GM19240 (cell line): ENCODE results near the gene SPAG16.
"Not testable (repeated sequence)": the region's sequence is repeated elsewhere in the genome, so short reads cannot be mapped to it uniquely, and the experiment has no call there.

Experiments
- DNase-seq: peaks from one replicate; pipeline ENCODE4 v3.0.0; 2011; ENCODE audit warnings: low spot score; ENCODE audit not compliant: insufficient read length

The SPAG16 gene

DNA sequence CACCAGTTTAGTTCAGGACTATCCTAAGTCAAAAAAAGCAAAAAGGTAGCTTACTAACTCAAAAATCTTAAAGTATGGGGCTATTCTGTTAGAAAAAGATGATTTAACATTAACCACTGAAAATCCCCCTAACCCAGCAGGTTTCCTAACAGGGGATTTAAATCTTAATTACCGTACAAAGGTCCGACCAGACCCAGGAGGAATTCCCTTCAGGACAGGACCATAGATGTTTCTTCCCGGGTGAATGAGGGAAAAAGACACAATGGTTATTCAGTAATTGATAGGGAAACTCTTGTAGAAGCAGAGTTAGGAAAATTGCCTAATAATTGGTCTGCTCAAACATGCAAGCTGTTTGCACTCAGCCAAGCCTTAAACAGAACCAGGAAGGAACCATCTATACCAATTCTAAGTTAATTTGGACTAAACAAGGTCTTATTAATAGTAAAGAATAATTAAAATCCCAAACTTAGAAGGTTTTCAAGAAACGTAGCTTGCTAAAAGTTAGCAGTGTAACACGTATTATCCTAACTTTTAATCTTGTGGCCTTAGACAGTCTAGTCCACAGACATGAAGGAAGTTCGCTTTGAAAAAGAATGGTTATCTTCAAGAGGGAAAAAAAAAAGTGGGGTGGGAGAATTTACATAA lies 124.3 kb downstream of the SPAG16 start:
- not testable (repeated sequence) for DNase-seq

- DNase-seq = not testable (repeated sequence)
Measured at GRCh38 chr2:213410687-213411086, 126.4 kb downstream of the SPAG16 start.

DNA sequence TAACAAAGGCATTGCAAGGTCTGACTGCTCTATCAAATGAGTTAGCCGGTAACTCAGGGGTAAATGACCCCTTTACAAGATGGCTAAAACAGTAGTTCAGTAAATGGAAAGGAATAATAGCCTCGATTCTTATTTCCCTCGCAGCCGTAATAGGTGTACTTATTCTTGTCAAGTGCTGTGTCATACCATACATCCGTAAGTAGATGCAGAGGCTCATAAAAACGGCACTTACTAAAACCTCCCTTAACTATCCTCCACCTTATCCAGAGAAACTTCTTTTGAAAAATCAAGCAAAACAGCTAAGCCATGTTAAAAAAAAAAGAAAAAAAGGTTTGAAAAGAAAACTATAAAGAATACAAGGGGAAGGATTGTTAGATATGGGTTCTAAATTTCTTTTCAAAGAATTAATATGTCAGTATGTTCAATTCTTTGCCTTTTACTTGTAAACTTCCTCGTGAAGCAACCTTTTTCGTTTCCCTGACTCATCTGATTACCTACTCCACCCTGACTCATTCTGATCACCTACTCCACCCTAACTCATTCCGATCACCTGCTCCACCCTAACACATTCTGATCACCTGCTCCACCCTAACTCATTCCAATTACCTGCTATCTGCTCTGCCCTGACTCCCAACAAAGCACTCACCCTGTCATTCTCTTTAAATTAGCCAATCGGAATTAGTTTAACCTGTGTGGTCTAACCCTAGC lies 127.5 kb downstream of the SPAG16 start:
- no peak for DNase-seq

- DNase-seq = no peak
Measured at GRCh38 chr2:213415093-213415492, 130.8 kb downstream of the SPAG16 start.

DNA sequence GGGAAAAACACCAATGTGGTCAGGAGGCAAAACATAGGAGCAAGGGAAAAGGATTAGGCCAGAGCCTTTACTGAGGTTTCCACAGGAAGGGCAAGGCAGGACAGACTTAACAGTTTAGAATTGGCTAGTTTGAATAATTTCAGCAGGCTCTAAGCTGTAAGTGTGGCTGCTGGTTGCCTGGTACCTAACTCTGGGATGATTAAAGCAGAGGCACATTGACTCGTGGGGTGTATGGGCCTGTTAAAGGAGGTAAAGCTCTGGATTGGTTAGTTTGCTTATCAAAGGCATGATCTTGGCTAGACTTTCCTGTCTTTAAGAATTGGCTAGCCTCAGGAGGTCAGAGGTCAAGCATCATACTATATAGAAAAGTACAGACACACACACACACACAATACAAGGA lies 132.6 kb downstream of the SPAG16 start:
- DNase-seq = no peak

GRCh38 chr2:213419980-213420379 lies 135.7 kb downstream of the SPAG16 start:
- DNase-seq = no peak

DNA sequence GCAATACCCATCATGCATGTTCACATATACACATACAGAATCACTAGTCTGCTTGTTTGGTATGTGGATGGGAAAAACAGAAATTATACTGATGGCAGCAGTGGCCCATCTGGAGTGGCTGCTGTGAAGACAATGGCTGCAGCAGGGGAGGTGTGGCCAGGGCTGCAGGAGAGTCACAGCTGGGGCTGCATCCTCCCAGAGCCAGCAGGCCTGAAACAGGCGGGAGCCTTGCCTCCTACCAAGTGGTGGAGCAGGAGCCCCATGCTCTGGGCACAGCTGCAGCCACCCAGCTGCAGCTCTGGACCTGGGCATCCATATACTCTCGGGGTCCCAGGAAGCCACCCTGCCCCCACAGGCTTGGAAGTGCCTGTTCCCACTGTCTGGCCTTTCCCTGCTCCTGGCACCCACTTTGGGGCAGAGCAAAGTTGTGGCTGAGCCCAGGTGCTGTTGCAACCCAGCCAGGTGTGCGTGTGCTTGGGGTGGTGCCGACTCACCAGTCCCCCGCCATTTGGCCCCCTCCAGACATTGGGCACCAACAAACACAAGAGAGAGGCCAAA lies 136.6 kb downstream of the SPAG16 start:
- no peak for DNase-seq

- no peak for DNase-seq
Measured at GRCh38 chr2:213422211-213422610, 137.9 kb downstream of the SPAG16 start.

- no peak for DNase-seq
Measured at GRCh38 chr2:213425618-213426017, 141.4 kb downstream of the SPAG16 start.

DNA sequence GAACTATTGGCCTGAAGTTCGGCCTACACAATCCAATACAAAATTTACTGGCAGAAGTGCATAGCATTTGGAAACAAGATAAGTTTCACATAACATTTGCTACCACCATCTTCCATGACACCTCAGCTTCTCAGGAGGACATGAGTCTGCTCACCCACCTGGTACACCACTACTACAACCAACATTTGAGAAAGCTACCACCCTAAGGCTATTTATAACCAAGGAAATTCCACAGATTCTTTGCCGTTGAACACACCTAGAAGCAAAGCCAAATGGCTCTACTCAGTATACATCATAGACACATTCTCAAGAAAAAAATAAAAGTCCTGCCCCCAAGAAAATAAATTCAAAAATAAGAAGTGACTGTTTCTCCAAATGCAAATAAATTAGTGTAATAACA lies 145.3 kb downstream of the SPAG16 start:
- DNase-seq = no peak

DNA sequence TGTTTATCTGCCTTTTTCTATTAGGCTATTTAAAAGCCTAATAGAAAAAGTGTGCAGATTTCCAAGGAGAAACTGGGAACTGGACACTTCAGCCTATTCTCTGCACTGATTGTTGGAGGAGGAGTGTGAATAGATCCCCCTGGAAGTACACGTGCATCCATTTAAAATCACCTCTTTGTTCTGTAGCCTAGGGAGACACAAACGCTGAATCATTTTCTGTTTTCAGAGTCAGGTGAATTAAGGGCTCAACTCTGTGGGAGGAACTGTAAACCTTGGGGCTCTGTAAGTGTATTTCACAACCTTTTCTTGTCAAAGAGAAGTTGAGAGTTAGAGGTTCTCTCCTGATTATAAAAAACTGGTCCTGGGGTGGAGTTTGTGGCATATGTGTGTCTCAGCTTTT lies 159.7 kb downstream of the SPAG16 start:
- no peak for DNase-seq

DNA sequence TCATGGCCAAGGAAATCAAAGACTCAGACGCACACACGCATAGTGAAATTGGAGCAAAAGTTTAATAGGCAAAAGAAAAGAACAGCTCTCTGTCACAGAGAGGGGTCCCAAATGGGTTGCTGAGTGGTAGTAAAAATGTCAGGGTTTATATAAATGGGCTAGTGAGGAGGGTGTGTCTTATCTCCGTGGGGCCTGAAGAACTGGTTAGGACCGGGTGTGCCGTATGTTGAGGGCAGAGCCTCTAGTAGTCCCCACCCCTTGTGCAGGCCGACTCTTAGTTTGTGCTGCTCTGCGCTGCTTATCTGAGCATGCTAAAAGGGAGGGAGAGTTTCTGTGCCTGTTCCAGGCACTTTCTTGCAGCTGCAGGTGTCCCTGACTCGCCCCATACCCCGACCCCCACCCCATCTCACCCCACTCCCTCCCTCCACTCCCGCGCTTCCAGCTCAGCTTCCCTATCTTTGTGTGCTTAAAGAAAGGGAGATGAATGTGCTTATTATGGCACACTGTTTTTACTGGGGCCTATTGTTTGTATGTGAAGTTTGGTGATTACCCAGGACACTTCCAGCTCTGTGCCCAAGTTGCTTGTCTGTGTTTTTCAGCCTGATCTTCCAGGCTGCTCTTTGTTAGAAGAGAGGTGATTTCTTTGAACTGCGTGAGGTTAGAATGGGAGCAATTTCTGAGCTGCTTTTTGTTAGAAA lies 167.4 kb downstream of the SPAG16 start:
- no peak for DNase-seq

DNA sequence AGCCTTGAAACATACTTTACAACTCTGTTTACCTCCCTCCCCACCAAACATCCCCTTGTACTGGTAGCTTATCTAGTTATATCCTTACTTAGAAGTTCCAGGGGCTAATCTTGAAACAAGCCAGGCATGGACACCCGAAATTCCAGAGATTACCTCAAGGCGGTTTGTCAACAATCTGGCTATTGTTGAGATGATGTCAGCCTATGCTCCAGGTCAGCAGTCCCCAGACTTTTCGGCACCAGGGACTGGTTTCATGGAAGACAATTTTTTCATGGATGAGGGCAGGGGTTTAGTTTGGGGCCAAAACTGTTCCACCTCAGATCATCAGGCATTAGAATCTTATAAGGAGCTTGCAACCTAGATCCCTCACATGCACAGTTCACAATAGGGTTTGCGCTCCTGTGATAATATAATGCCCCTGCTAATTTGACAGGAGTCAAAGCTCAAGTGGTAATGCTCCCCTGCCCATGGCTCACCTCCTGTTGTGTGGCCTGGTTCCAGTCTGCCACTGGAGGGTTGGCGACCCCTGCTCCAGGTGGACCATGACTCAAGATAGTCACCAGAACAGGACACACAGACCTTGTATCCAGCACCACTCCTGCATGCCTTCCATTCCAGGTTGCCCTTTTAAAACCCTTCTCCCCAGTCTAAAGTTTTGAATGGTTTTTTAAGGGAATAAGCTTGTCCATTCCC lies 171.2 kb downstream of the SPAG16 start:
- DNase-seq = no peak

GRCh38 chr2:213475433-213475832 lies 191.2 kb downstream of the SPAG16 start:
- no peak for DNase-seq

- DNase-seq = no peak
Measured at GRCh38 chr2:213476641-213477040, 192.4 kb downstream of the SPAG16 start.

DNA sequence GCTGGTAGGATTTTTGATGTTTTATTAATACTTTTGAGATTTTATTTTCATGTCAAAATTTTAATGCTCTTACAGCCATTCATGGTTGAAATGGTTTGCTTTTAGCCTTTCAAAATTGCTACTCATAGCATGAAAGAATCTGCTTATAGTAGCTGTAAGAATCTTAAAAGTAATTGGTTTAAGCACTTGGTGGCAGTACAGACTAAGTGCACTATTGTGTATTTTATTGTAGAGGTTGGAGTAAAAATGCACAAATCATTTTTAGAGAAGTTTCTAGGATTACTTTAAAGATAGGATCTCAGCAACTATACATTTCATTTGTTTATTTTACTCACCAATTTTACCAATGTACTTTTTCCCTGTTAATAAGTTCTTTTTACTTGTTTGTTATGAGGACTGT lies 205.8 kb downstream of the SPAG16 start:
- DNase-seq = no peak

- no peak for DNase-seq
Measured at GRCh38 chr2:213491376-213491775, 207.1 kb downstream of the SPAG16 start.

DNA sequence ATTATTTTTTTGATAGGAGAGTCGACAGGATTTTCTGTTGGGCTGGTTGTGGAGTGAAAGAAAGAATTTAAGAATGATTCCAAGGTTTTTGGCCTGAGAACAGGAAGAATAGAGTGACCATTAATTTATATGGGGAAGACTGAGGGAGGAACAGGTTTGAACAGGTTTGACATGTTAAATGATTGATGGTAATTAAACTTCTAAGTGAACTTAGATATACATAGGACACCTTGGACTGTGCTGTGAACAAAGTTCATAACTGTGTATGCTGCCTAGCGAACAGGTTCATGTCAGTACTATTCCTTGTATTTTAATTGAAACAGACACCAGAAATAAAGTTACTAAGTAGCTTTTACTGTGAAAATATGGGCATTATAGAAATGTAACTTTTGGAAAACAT lies 212.0 kb downstream of the SPAG16 start:
- no peak for DNase-seq

GRCh38 chr2:213500881-213501280 lies 216.6 kb downstream of the SPAG16 start:
- DNase-seq = no peak

- DNase-seq = no peak
Measured at GRCh38 chr2:213524164-213524563, 239.9 kb downstream of the SPAG16 start.

- DNase-seq = no peak
Measured at GRCh38 chr2:213537579-213537978, 253.3 kb downstream of the SPAG16 start.

DNA sequence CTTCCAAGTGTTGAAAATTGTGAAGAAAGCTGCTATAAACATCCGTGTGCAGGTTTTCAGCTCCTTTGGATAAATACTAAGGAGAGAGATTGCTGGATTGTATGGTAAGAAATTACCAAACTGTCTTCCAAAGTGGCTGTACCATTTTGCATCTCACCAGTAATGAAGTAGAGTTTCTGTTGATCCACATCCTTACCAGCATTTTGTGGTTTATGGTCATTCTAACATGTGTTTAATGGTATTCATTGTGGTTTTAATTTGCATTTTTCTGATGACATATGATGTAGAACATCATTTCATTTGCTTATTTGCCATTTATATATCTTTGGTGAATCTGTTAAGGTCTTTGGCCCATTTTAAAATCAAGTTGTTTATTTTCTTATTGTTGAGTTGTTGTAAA lies 260.7 kb downstream of the SPAG16 start:
- DNase-seq = no peak
